Right lobe of liver (tissue), 6 donors: ENCODE measurements around the gene SLC2A11. TPM values are rescaled to one million over a fixed set of nuclear protein-coding genes. Genes with fewer than 3 reads are reported as not detected.

Experiments
- ATAC-seq, 4 donors: fragments of 200-7000 bp; cut with Tn5 transposase; one replicate each; pipeline ENCODE4 v1.9.1; 2020; ENCODE audit warnings: mild to moderate bottlenecking in 4 of 4, moderate library complexity in 4 of 4
- DNase-seq, 3 donors: peaks; one replicate each; pipeline ENCODE4 v3.0.0-alpha.2; 2020
- H3K27ac ChIP-seq, 3 donors: fragments of 200-600 bp; one replicate each; pipeline ENCODE4 v1.8.0; 2022
- H3K27me3 ChIP-seq, 2 donors: fragments of 200-600 bp; one replicate each; pipeline ENCODE4 v1.8.0; 2022
- H3K36me3 ChIP-seq, 4 donors: fragments of 200-600 bp; sonication (generic) in 1 of 4; one replicate each; pipeline versions ENCODE4 v1.5.1 to v1.8.0; 2017 to 2022; ENCODE audit warnings: control low read depth in 1 of 4
- H3K4me1 ChIP-seq, 4 donors: fragments of 200-600 bp; sonication (generic) in 1 of 4; one replicate each; pipeline versions ENCODE4 v1.5.1 to v1.8.0; 2017 to 2022; ENCODE audit warnings: control low read depth in 1 of 4
- H3K4me3 ChIP-seq, 3 donors: fragments of 200-600 bp; one replicate each; pipeline ENCODE4 v1.8.0; 2022
- H3K9me3 ChIP-seq, 4 donors: fragments of 200-600 bp; sonication (generic) in 1 of 4; one replicate each; pipeline versions ENCODE4 v1.5.1 to v1.8.0; 2017 to 2022; ENCODE audit warnings: control low read depth in 1 of 4
- CTCF ChIP-seq, 4 donors: fragments of 200-600 bp in 3 of 4; fragments of 450-650 bp in 1 of 4; IDR thresholded peaks; one replicate each; pipeline versions ENCODE4 v1.5.1 to v1.8.0; 2016 to 2022; ENCODE audit warnings: antibody characterized with exemption in 4 of 4, mild to moderate bottlenecking in 2 of 4
- POLR2A ChIP-seq: fragments of 450-650 bp; IDR thresholded peaks from one replicate; pipeline ENCODE4 v1.6.1; 2017; ENCODE audit warnings: antibody characterized with exemption, mild to moderate bottlenecking
- WGBS: methylation state at CpG from one replicate; pipeline ENCODE4 v1.1.6; 2018; ENCODE audit warnings: low coverage, low lambda C conversion rate; ENCODE audit not compliant: insufficient coverage; ENCODE audit errors: missing lambda C conversion rate; 5-methylcytosine and 5-hydroxymethylcytosine counted together
- intact Hi-C, 2 donors: fragments of 100-400 bp; cut with DNase I; formaldehyde crosslinking; loops; one replicate each; pipeline versions ENCODE4 v1.11.2 to v1.14.1; 2022
- total RNA-seq, 6 experiments: library from RNA; depleted of rRNA in 2 of 6; stranded (reverse); fragments of >200 nt in 2 of 6; fragmentation: NEBNext Ultra II Directional in 3 of 6; extraction: Animal tissue kit (Norgen Biotek cat#: 25700) in 3 of 6; gene quantifications; one replicate each; pipeline versions ENCODE4 v1.1.0 to v1.2.4, GENCODE V29; 2016 to 2023
- donor health status: DM: no; HTN: yes; CAD: no.
- donor health status: DM: no; HTN: no; CAD: no.
- donor health status: DM: no; HTN: no; CAD: no.
- donor health status: DM: no; HTN: yes; CAD: no.
- donor health status: DM: no; HTN: yes; CAD: no.

Gene SLC2A11
- total RNA-seq, 6 experiments from 2014 or later: 2.9 to 7.1 (median 5.0) TPM

- peak in 2 of 3 donors; percentile 55 to 59 for DNase-seq
Measured at GRCh38 chr22:23826510-23827350, 30.9 kb upstream of the SLC2A11 start.

GRCh38 chr22:23827351-23827995 is 30.2 kb upstream of the SLC2A11 start:
- peaks cover 0 to 13% (median 7%) of the 10 kb centered on the region in 4 donors for H3K36me3 ChIP-seq
- 70% methylated on average over 5 of the region's 11 CpGs for WGBS

More at GRCh38 chr22:23826510-23827350, 30.9 kb upstream of the SLC2A11 start:
- Histone ChIP-seq H3K4me3 (no peak overlapping the region), H3K36me3 (peaks cover 0 to 13% (median 7%) of the 10 kb centered on the region in 4 donors), H3K27ac (no peak overlapping the region), H3K27me3 (no peaks in the 10 kb centered on the region), H3K4me1 (peaks cover 0 to 24% (median 0%) of the 10 kb centered on the region in 4 donors), H3K9me3 (no peaks in the 10 kb centered on the region)
- 78% methylated on average over 1 of the region's 15 CpGs for WGBS
- intact Hi-C loops: no loop called here
- peak in 1 of 4 donors; percentile 17 for ATAC-seq
- TF ChIP-seq CTCF (IDR thresholded peaks at IDR 0.05) (no peak), POLR2A (no peak)

GRCh38 chr22:23828800-23829680 is 28.6 kb upstream of the SLC2A11 start:
- intact Hi-C loops: no loop called here
- ATAC-seq (peak; percentile 50 to 86 (median 74)), DNase-seq (peak in 2 of 3 donors; percentile 81 to 86)
- Histone ChIP-seq H3K36me3 (peaks cover 0 to 15% (median 7%) of the 10 kb centered on the region in 4 donors), H3K27ac (peak overlapping the region in 1 of 3 donors; percentile 53), H3K9me3 (no peaks in the 10 kb centered on the region), H3K4me1 (peaks cover 0 to 24% (median 0%) of the 10 kb centered on the region in 4 donors), H3K27me3 (no peaks in the 10 kb centered on the region), H3K4me3 (no peak overlapping the region)
- TF ChIP-seq POLR2A (no peak), CTCF (IDR thresholded peaks at IDR 0.05) (no peak)
- 28% methylated on average over 2 of the region's 10 CpGs for WGBS

More at GRCh38 chr22:23827351-23827995, 30.2 kb upstream of the SLC2A11 start:
- H3K4me3 ChIP-seq: no peak overlapping the region
- no peaks in the 10 kb centered on the region for H3K27me3 ChIP-seq
- H3K9me3 ChIP-seq: no peaks in the 10 kb centered on the region
- intact Hi-C loops: no loop called here
- DNase-seq: peak in 2 of 3 donors; percentile 6 to 35
- no peak for ATAC-seq
- H3K4me1 ChIP-seq: peaks cover 0 to 24% (median 0%) of the 10 kb centered on the region in 4 donors
- H3K27ac ChIP-seq: no peak overlapping the region
- TF ChIP-seq CTCF (IDR thresholded peaks at IDR 0.05) (no peak), POLR2A (no peak)

DNA sequence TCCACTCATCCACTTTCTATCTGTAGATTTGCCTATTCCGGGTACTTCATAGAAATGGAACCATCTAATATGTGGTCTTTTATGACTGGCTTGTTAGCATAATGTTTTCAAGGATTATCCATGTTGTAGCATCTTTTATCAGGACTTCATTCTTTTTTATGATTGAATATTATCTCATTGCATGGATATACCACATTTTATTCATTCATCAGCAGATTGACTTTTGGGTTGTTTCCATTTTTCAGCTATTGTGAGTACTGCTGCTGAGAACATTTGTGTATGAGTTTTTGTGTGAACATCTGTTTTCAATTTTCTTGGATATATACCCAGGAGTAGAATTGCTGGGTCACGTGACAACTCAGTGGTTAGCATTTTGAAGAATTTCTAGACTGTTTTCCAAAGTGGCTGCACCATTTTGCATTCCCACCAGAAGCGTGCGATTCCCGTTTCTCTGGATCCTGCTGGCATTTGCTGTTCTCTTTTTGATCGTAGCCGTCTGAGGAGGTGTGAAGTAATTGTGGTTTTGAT is 27.8 kb upstream of the SLC2A11 start:
- Histone ChIP-seq H3K4me1 (peaks cover 0 to 24% (median 0%) of the 10 kb centered on the region in 4 donors), H3K27me3 (no peaks in the 10 kb centered on the region), H3K27ac (no peak overlapping the region), H3K4me3 (no peak overlapping the region), H3K9me3 (no peaks in the 10 kb centered on the region), H3K36me3 (peaks cover 0 to 15% (median 8%) of the 10 kb centered on the region in 4 donors)
- WGBS: 82% methylated on average over 6 of the region's 7 CpGs
- intact Hi-C loops: no loop called here
- DNase-seq: peak in 1 of 3 donors; percentile 7
- ATAC-seq: no peak
- TF ChIP-seq POLR2A: no peak
- TF ChIP-seq CTCF (IDR thresholded peaks at IDR 0.05): no peak
